ENCODE data around the gene TUNAR. TPM values are rescaled to one million over a fixed set of nuclear protein-coding genes. Genes with fewer than 3 reads are reported as not detected.

Gene TUNAR
- total and polyA plus RNA-seq, 2 of the 4 experiments (the other 2 are of a cell fraction), result not detected

DNA sequence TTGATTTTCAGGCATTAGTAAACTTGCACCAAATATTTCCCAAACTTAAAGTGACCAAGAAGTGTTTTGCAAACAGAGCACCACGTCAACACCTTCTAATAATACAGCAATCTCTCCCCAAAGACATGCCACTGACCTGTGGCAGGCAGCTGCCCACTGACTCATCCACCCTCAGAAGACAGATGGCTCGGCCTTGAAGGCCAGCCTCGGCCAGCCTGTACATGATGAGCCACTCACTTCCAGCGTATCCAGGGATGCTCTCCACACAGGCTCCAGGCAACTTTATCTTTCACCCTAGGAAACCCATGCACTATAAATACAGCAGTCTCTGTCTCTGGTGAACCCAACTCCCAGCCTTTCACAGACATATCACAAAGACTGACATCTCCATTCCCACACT, 62.7 kb downstream of the TUNAR start:
- no peak overlapping the region for H2AK5ac ChIP-seq (ENCODE audit: low read depth, low read length)
- in situ Hi-C loops (cut with MboI; ENCODE audit: low sequenced_read_pairs) (no loop called here), dilution Hi-C loops (cut with HindIII; ENCODE audit: low sequenced_read_pairs, unreplicated experiment) (no loop called here), intact Hi-C loops (cut with micrococcal nuclease) (no loop called here)
- H2AK9ac ChIP-seq (replicated peaks; ENCODE audit: low read depth, low read length, poor library complexity), result no peak overlapping the region
- H3K36me3 ChIP-seq (ENCODE audit: control insufficient read depth, insufficient read depth, low read length), result no peaks in the 10 kb centered on the region
- 43% methylated on average over 4 of the region's 4 CpGs; no CpG with 5 or more reads in 1 of the 2 experiments for WGBS, 2 experiments (ENCODE audit: extremely low coverage in 2 of 2, insufficient read length in 1 of 2)
- H3K27me3 ChIP-seq (ENCODE audit: control insufficient read depth, insufficient read depth, low read length), result no peaks in the 10 kb centered on the region
- DNase-seq (no peak), ATAC-seq (ENCODE audit: low read depth) (no peak)
- H3K4me3 ChIP-seq (ENCODE audit: insufficient read depth, low read depth, low read length), result no peak overlapping the region
- no peak overlapping the region for H2BK20ac ChIP-seq (ENCODE audit: low read depth, low read length)
- H3K56ac ChIP-seq (ENCODE audit: extremely low read depth, insufficient read depth, low read length), result no peak overlapping the region
- CTCF ChIA-PET, result no interaction called here
- no peak overlapping the region for H3K4me2 ChIP-seq (ENCODE audit: low read depth, low read length)
- H3K9me3 ChIP-seq (ENCODE audit: control insufficient read depth, insufficient read depth, low read length), result no peaks in the 10 kb centered on the region
- H3K27ac ChIP-seq (ENCODE audit: insufficient read depth, low read length), result no peak overlapping the region
- no peak overlapping the region for H2BK5ac ChIP-seq (ENCODE audit: low read depth, low read length, poor library complexity, severe bottlenecking)
- no peaks in the 10 kb centered on the region for H3K4me1 ChIP-seq (ENCODE audit: control insufficient read depth, insufficient read depth, low read length)
- no peak overlapping the region for H3K4ac ChIP-seq (ENCODE audit: low read depth, low read length)
- no peak overlapping the region for H2BK15ac ChIP-seq (ENCODE audit: low read depth, low read length)
- H4K8ac ChIP-seq (ENCODE audit: low read depth in 2 of 2, low read length in 2 of 2), result no peak overlapping the region
- no peak overlapping the region for H3K9ac ChIP-seq (ENCODE audit: low read depth, low read length)
- TF ChIP-seq, protein P1, sequence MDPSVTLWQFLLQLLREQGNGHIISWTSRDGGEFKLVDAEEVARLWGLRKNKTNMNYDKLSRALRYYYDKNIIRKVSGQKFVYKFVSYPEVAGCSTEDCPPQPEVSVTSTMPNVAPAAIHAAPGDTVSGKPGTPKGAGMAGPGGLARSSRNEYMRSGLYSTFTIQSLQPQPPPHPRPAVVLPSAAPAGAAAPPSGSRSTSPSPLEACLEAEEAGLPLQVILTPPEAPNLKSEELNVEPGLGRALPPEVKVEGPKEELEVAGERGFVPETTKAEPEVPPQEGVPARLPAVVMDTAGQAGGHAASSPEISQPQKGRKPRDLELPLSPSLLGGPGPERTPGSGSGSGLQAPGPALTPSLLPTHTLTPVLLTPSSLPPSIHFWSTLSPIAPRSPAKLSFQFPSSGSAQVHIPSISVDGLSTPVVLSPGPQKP (IDR thresholded peaks at IDR 0.05; ENCODE audit: borderline replicate concordance, low read depth, low read length), result no peak
- H3K79me1 ChIP-seq (ENCODE audit: low read depth in 1 of 2, low read length in 2 of 2), result no peaks in the 10 kb centered on the region
- H3K18ac ChIP-seq (ENCODE audit: low read depth, low read length), result no peak overlapping the region
- H2AFZ ChIP-seq (replicated peaks; ENCODE audit: low read length, poor library complexity), result no peak overlapping the region
- no peak overlapping the region for H2BK120ac ChIP-seq (ENCODE audit: low read depth, low read length)
- no peak overlapping the region for H4K5ac ChIP-seq (ENCODE audit: low read depth, low read length)
- no peaks in the 10 kb centered on the region for H3K9me1 ChIP-seq (ENCODE audit: insufficient read depth, low read length)
- no TSS peak for BruUV-seq (replicated peaks)
- POLR2A ChIA-PET (ENCODE audit: unreplicated experiment), result no interaction called here
- no peaks in the 10 kb centered on the region for H4K20me1 ChIP-seq (ENCODE audit: insufficient read depth, low read length)
- H3K14ac ChIP-seq (replicated peaks; ENCODE audit: low read depth, low read length), result no peak overlapping the region
- H3K23ac ChIP-seq (ENCODE audit: low read depth, low read length), result no peak overlapping the region
- H4K91ac ChIP-seq (ENCODE audit: insufficient read depth, low read depth, low read length), result no peak overlapping the region
